D341Med (cell line): ENCODE data around the gene SLC37A2.

ENCODE experiments used
- DNase-seq: peaks from one replicate; pipeline ENCODE4 v3.0.0; 2012; ENCODE audit warnings: low spot score

The SLC37A2 gene

GRCh38 chr11:125071435-125071834, 8.3 kb downstream of the SLC37A2 start:
- DNase-seq, result peak; percentile 13

- peak; percentile 19 for DNase-seq
Measured at GRCh38 chr11:125071846-125072217, 8.7 kb downstream of the SLC37A2 start.

GRCh38 chr11:125072218-125072960, 9.3 kb downstream of the SLC37A2 start:
- peak; percentile 14 for DNase-seq

GRCh38 chr11:125072961-125073590, 10.0 kb downstream of the SLC37A2 start:
- no peak for DNase-seq

- DNase-seq, result peak; percentile 17
Measured at GRCh38 chr11:125073616-125074483, 10.7 kb downstream of the SLC37A2 start.

GRCh38 chr11:125074511-125075241, 11.6 kb downstream of the SLC37A2 start:
- peak; percentile 20 for DNase-seq

GRCh38 chr11:125075242-125075625, 12.1 kb downstream of the SLC37A2 start:
- DNase-seq, result no peak

GRCh38 chr11:125075900-125076317, 12.8 kb downstream of the SLC37A2 start:
- DNase-seq, result peak; percentile 22

GRCh38 chr11:125076378-125076945, 13.4 kb downstream of the SLC37A2 start:
- no peak for DNase-seq

GRCh38 chr11:125078016-125078415, 14.9 kb downstream of the SLC37A2 start:
- DNase-seq, result no peak

GRCh38 chr11:125078516-125079140, 15.5 kb downstream of the SLC37A2 start:
- DNase-seq, result no peak

GRCh38 chr11:125079151-125079877, 16.2 kb downstream of the SLC37A2 start:
- DNase-seq, result no peak

- DNase-seq, result peak; percentile 17
Measured at GRCh38 chr11:125079878-125080530, 16.9 kb downstream of the SLC37A2 start.

- peak; percentile 8 for DNase-seq
Measured at GRCh38 chr11:125080531-125080911, 17.4 kb downstream of the SLC37A2 start.

GRCh38 chr11:125081098-125081798, 18.1 kb downstream of the SLC37A2 start:
- DNase-seq, result peak; percentile 10

- DNase-seq, result no peak
Measured at GRCh38 chr11:125082040-125082439, 18.9 kb downstream of the SLC37A2 start.

- DNase-seq, result peak; percentile 15
Measured at GRCh38 chr11:125082611-125083311, 19.7 kb downstream of the SLC37A2 start.

GRCh38 chr11:125083312-125084056, 20.4 kb downstream of the SLC37A2 start:
- DNase-seq, result peak; percentile 15
